ENCODE data around the gene ABCC1.
"Not testable (repeated sequence)": the region's sequence is repeated elsewhere in the genome, so short reads cannot be mapped to it uniquely, and the experiment has no call there.

The ABCC1 gene

GRCh38 chr16:16171332-16171919 lies 222.0 kb downstream of the ABCC1 start:
- H3K36me3 ChIP-seq (ENCODE audit: control insufficient read depth, insufficient read depth, low read length) = no peaks in the 10 kb centered on the region
- peaks cover 3% of the 10 kb centered on the region; the same call in 1 of the 2 replicates for H3K4me1 ChIP-seq (ENCODE audit: control insufficient read depth, insufficient read depth, low read length)
- DNase-seq (ENCODE audit: low read depth, low spot score) = no peak
- 100% methylated on average over 1 of the region's 4 CpGs for WGBS (ENCODE audit: insufficient coverage, insufficient read length)
- no peak overlapping the region for H3K27ac ChIP-seq (ENCODE audit: low read length)
- no peaks in the 10 kb centered on the region for H3K9me3 ChIP-seq (ENCODE audit: control insufficient read depth, insufficient read depth, low read length)
- no peaks in the 10 kb centered on the region for H3K27me3 ChIP-seq (ENCODE audit: control insufficient read depth, insufficient read depth, low read length)
- H3K4me3 ChIP-seq (ENCODE audit: low read length) = no peak overlapping the region

GRCh38 chr16:16172991-16173390 lies 223.6 kb downstream of the ABCC1 start:
- no CpG with 5 or more reads among the region's 4 CpGs for WGBS (ENCODE audit: insufficient coverage, insufficient read length)
- Histone ChIP-seq H3K4me1 (ENCODE audit: control insufficient read depth, insufficient read depth, low read length) (peaks cover 3% of the 10 kb centered on the region; the same call in 1 of the 2 replicates), H3K36me3 (ENCODE audit: control insufficient read depth, insufficient read depth, low read length) (no peaks in the 10 kb centered on the region), H3K9me3 (ENCODE audit: control insufficient read depth, insufficient read depth, low read length) (no peaks in the 10 kb centered on the region), H3K27me3 (ENCODE audit: control insufficient read depth, insufficient read depth, low read length) (no peaks in the 10 kb centered on the region), H3K4me3 (ENCODE audit: low read length) (no peak overlapping the region), H3K27ac (ENCODE audit: low read length) (no peak overlapping the region)
- no peak for DNase-seq (ENCODE audit: low read depth, low spot score)

- Histone ChIP-seq H3K36me3 (ENCODE audit: control insufficient read depth, insufficient read depth, low read length) (no peaks in the 10 kb centered on the region), H3K4me3 (ENCODE audit: low read length) (no peak overlapping the region), H3K27me3 (ENCODE audit: control insufficient read depth, insufficient read depth, low read length) (no peaks in the 10 kb centered on the region; the same call in 1 of the 2 replicates), H3K9me3 (ENCODE audit: control insufficient read depth, insufficient read depth, low read length) (no peaks in the 10 kb centered on the region), H3K4me1 (ENCODE audit: control insufficient read depth, insufficient read depth, low read length) (no peaks in the 10 kb centered on the region), H3K27ac (ENCODE audit: low read length) (no peak overlapping the region)
- WGBS (ENCODE audit: insufficient coverage, insufficient read length) = no CpG with 5 or more reads among the region's 5 CpGs
- DNase-seq (ENCODE audit: low read depth, low spot score) = no peak
These were observed 225.9 kb downstream of the ABCC1 start for GRCh38 chr16:16175296-16175695.

- Histone ChIP-seq H3K4me3 (ENCODE audit: low read length) (no peak overlapping the region), H3K36me3 (ENCODE audit: control insufficient read depth, insufficient read depth, low read length) (no peaks in the 10 kb centered on the region), H3K27me3 (ENCODE audit: control insufficient read depth, insufficient read depth, low read length) (no peaks in the 10 kb centered on the region; the same call in 1 of the 2 replicates), H3K9me3 (ENCODE audit: control insufficient read depth, insufficient read depth, low read length) (no peaks in the 10 kb centered on the region), H3K4me1 (ENCODE audit: control insufficient read depth, insufficient read depth, low read length) (no peaks in the 10 kb centered on the region), H3K27ac (ENCODE audit: low read length) (no peak overlapping the region)
- DNase-seq (ENCODE audit: low read depth, low spot score) = no peak
These were observed 226.9 kb downstream of the ABCC1 start for GRCh38 chr16:16176328-16176727.

- H3K9me3 ChIP-seq (ENCODE audit: control insufficient read depth, insufficient read depth, low read length) = no peaks in the 10 kb centered on the region
- H3K27me3 ChIP-seq (ENCODE audit: control insufficient read depth, insufficient read depth, low read length) = no peaks in the 10 kb centered on the region; the same call in 1 of the 2 replicates
- H3K4me3 ChIP-seq (ENCODE audit: low read length) = no peak overlapping the region
- WGBS (ENCODE audit: insufficient coverage, insufficient read length) = no CpG with 5 or more reads among the region's 7 CpGs
- H3K36me3 ChIP-seq (ENCODE audit: control insufficient read depth, insufficient read depth, low read length) = no peaks in the 10 kb centered on the region
- no peak overlapping the region for H3K27ac ChIP-seq (ENCODE audit: low read length)
- no peak for DNase-seq (ENCODE audit: low read depth, low spot score)
- peaks cover 2% of the 10 kb centered on the region for H3K4me1 ChIP-seq (ENCODE audit: control insufficient read depth, insufficient read depth, low read length)
These were observed 229.2 kb downstream of the ABCC1 start for GRCh38 chr16:16178455-16179162.

- not testable (repeated sequence) for H3K9me3 ChIP-seq (ENCODE audit: control insufficient read depth, insufficient read depth, low read length); H3K27me3 ChIP-seq (ENCODE audit: control insufficient read depth, insufficient read depth, low read length); H3K27ac ChIP-seq (ENCODE audit: low read length); H3K36me3 ChIP-seq (ENCODE audit: control insufficient read depth, insufficient read depth, low read length); H3K4me1 ChIP-seq (ENCODE audit: control insufficient read depth, insufficient read depth, low read length); H3K4me3 ChIP-seq (ENCODE audit: low read length); DNase-seq (ENCODE audit: low read depth, low spot score)
- WGBS (ENCODE audit: insufficient coverage, insufficient read length) = no CpG with 5 or more reads among the region's 3 CpGs
These were observed 232.3 kb downstream of the ABCC1 start for GRCh38 chr16:16181748-16182147.

GRCh38 chr16:16182918-16183317 lies 233.5 kb downstream of the ABCC1 start:
- WGBS (ENCODE audit: insufficient coverage, insufficient read length) = no CpG with 5 or more reads among the region's 8 CpGs

GRCh38 chr16:16183562-16183961 lies 234.1 kb downstream of the ABCC1 start:
- Histone ChIP-seq H3K27ac (ENCODE audit: low read length) (no peak overlapping the region), H3K9me3 (ENCODE audit: control insufficient read depth, insufficient read depth, low read length) (no peaks in the 10 kb centered on the region), H3K27me3 (ENCODE audit: control insufficient read depth, insufficient read depth, low read length) (no peaks in the 10 kb centered on the region; the same call in 1 of the 2 replicates), H3K36me3 (ENCODE audit: control insufficient read depth, insufficient read depth, low read length) (no peaks in the 10 kb centered on the region), H3K4me1 (ENCODE audit: control insufficient read depth, insufficient read depth, low read length) (peaks cover 2% of the 10 kb centered on the region), H3K4me3 (ENCODE audit: low read length) (no peak overlapping the region)
- peak; percentile 45 for DNase-seq (ENCODE audit: low read depth, low spot score)
- no CpG with 5 or more reads among the region's 8 CpGs for WGBS (ENCODE audit: insufficient coverage, insufficient read length)

More at GRCh38 chr16:16182918-16183317, 233.5 kb downstream of the ABCC1 start:
- no peaks in the 10 kb centered on the region for H3K36me3 ChIP-seq (ENCODE audit: control insufficient read depth, insufficient read depth, low read length)
- H3K27ac ChIP-seq (ENCODE audit: low read length) = no peak overlapping the region
- peaks cover 2% of the 10 kb centered on the region for H3K4me1 ChIP-seq (ENCODE audit: control insufficient read depth, insufficient read depth, low read length)
- no peaks in the 10 kb centered on the region for H3K9me3 ChIP-seq (ENCODE audit: control insufficient read depth, insufficient read depth, low read length)
- no peaks in the 10 kb centered on the region; the same call in 1 of the 2 replicates for H3K27me3 ChIP-seq (ENCODE audit: control insufficient read depth, insufficient read depth, low read length)
- no peak for DNase-seq (ENCODE audit: low read depth, low spot score)
- no peak overlapping the region for H3K4me3 ChIP-seq (ENCODE audit: low read length)

- no peaks in the 10 kb centered on the region for H3K36me3 ChIP-seq (ENCODE audit: control insufficient read depth, insufficient read depth, low read length)
- peaks cover 2% of the 10 kb centered on the region for H3K4me1 ChIP-seq (ENCODE audit: control insufficient read depth, insufficient read depth, low read length)
- H3K9me3 ChIP-seq (ENCODE audit: control insufficient read depth, insufficient read depth, low read length) = no peaks in the 10 kb centered on the region
- no peak overlapping the region for H3K4me3 ChIP-seq (ENCODE audit: low read length)
- no CpG with 5 or more reads among the region's 5 CpGs for WGBS (ENCODE audit: insufficient coverage, insufficient read length)
- H3K27ac ChIP-seq (ENCODE audit: low read length) = no peak overlapping the region
- no peaks in the 10 kb centered on the region for H3K27me3 ChIP-seq (ENCODE audit: control insufficient read depth, insufficient read depth, low read length)
- DNase-seq (ENCODE audit: low read depth, low spot score) = no peak
These were observed 235.2 kb downstream of the ABCC1 start for GRCh38 chr16:16184594-16184993.

GRCh38 chr16:16185095-16185494 lies 235.7 kb downstream of the ABCC1 start:
- no peak overlapping the region for H3K4me3 ChIP-seq (ENCODE audit: low read length)
- no peak overlapping the region for H3K27ac ChIP-seq (ENCODE audit: low read length)
- no peaks in the 10 kb centered on the region for H3K36me3 ChIP-seq (ENCODE audit: control insufficient read depth, insufficient read depth, low read length)
- DNase-seq (ENCODE audit: low read depth, low spot score) = no peak
- H3K27me3 ChIP-seq (ENCODE audit: control insufficient read depth, insufficient read depth, low read length) = no peaks in the 10 kb centered on the region
- peaks cover 2% of the 10 kb centered on the region for H3K4me1 ChIP-seq (ENCODE audit: control insufficient read depth, insufficient read depth, low read length)
- no CpG with 5 or more reads among the region's 4 CpGs for WGBS (ENCODE audit: insufficient coverage, insufficient read length)
- H3K9me3 ChIP-seq (ENCODE audit: control insufficient read depth, insufficient read depth, low read length) = no peaks in the 10 kb centered on the region

- H3K4me1 ChIP-seq (ENCODE audit: control insufficient read depth, insufficient read depth, low read length) = peaks cover 3% of the 10 kb centered on the region
- DNase-seq (ENCODE audit: low read depth, low spot score) = no peak
- WGBS (ENCODE audit: insufficient coverage, insufficient read length) = no CpG with 5 or more reads among the region's 11 CpGs
- no peak overlapping the region for H3K27ac ChIP-seq (ENCODE audit: low read length)
- H3K27me3 ChIP-seq (ENCODE audit: control insufficient read depth, insufficient read depth, low read length) = no peaks in the 10 kb centered on the region
- H3K36me3 ChIP-seq (ENCODE audit: control insufficient read depth, insufficient read depth, low read length) = no peaks in the 10 kb centered on the region
- no peaks in the 10 kb centered on the region for H3K9me3 ChIP-seq (ENCODE audit: control insufficient read depth, insufficient read depth, low read length)
- no peak overlapping the region for H3K4me3 ChIP-seq (ENCODE audit: low read length)
These were observed 237.4 kb downstream of the ABCC1 start for GRCh38 chr16:16186820-16187219.

Data from iPS DF 6.9 (cell line).